K562 (cell line): ENCODE data around the gene BLZF1. TPM values are rescaled to one million over a fixed set of nuclear protein-coding genes. Genes with fewer than 3 reads are reported as not detected.
A peak's percentile ranks its signal among the peaks of the same experiment; 100 is the strongest.

Source experiments
- ARID2 ChIP-seq: fragments of 450-650 bp; IDR thresholded peaks from 2 replicates; pipeline ENCODE4 v1.6.1; 2017; ENCODE audit warnings: antibody characterized with exemption, mild to moderate bottlenecking
- BACH1 ChIP-seq: fragments of 200-800 bp; sonication (Bioruptor generic); IDR thresholded peaks from 2 replicates; pipeline ENCODE4 v1.6.1; 2016; ENCODE audit warnings: missing genetic modification characterization, missing compliant biosample characterization
- CBX2 ChIP-seq: fragments of 200-600 bp; sonication (generic); IDR thresholded peaks from one replicate; pipeline ENCODE4 v1.6.1; 2012; ENCODE audit warnings: mild to moderate bottlenecking, low read length, inconsistent platforms; ENCODE audit not compliant: insufficient read depth, poor library complexity, severe bottlenecking
- EZH2 ChIP-seq: IDR thresholded peaks from 2 replicates; pipeline ENCODE4 v1.6.1; 2012; ENCODE audit warnings: low read depth, mild to moderate bottlenecking, inconsistent platforms, low read length, borderline replicate concordance
- GATA2 ChIP-seq: sonication (generic); formaldehyde crosslinking; IDR thresholded peaks from 2 replicates; pipeline ENCODE4 v1.4.0; 2020; ENCODE audit warnings: mild to moderate bottlenecking, missing genetic modification reagents
- HIVEP1 ChIP-seq: fragments of 250-450 bp; sonication (Bioruptor Pico); IDR thresholded peaks from 2 replicates; pipeline ENCODE4 v1.4.0; 2020; ENCODE audit warnings: mild to moderate bottlenecking
- KAT8 ChIP-seq: fragments of 450-650 bp; IDR thresholded peaks from 2 replicates; pipeline ENCODE4 v1.6.1; 2016; ENCODE audit warnings: low read depth, mild to moderate bottlenecking
- LEF1 ChIP-seq: fragments of 450-650 bp; IDR thresholded peaks from 2 replicates; pipeline ENCODE4 v1.6.1; 2016; ENCODE audit warnings: mild to moderate bottlenecking
- MXI1 ChIP-seq: IDR thresholded peaks from 2 replicates; pipeline ENCODE4 v1.6.1; 2011; ENCODE audit warnings: low read depth, mild to moderate bottlenecking, improper control_type of control experiment, low read length
- NFRKB ChIP-seq: fragments of 450-650 bp; IDR thresholded peaks from 2 replicates; pipeline ENCODE4 v1.6.1; 2016; ENCODE audit warnings: low read depth
- PTBP1 ChIP-seq: fragments of 200-400 bp; formaldehyde crosslinking; IDR thresholded peaks from 2 replicates; pipeline ENCODE4 v1.6.1; 2017; ENCODE audit warnings: low read depth, low read length
- PYGO2 ChIP-seq: fragments of 450-650 bp; IDR thresholded peaks from 2 replicates; pipeline ENCODE4 v1.6.1; 2016; ENCODE audit warnings: mild to moderate bottlenecking, missing genetic modification characterization, moderate library complexity, missing compliant biosample characterization
- SMARCA4 ChIP-seq: fragments of 450-650 bp; IDR thresholded peaks from 2 replicates; pipeline ENCODE4 v1.6.1; 2016
- TAL1 ChIP-seq: fragments of 450-650 bp; IDR thresholded peaks from 2 replicates; pipeline ENCODE4 v1.6.1; 2016; ENCODE audit warnings: mild to moderate bottlenecking
- TGIF2 ChIP-seq: sonication (generic); formaldehyde crosslinking; IDR thresholded peaks from 2 replicates; pipeline ENCODE4 v1.8.1; 2022; ENCODE audit warnings: mild to moderate bottlenecking, missing genetic modification reagents, moderate library complexity
- ZNF24 ChIP-seq: fragments of 450-650 bp; IDR thresholded peaks from 2 replicates; pipeline ENCODE4 v1.6.1; 2016
- ZNF282 ChIP-seq: sonication (generic); formaldehyde crosslinking; IDR thresholded peaks from 2 replicates; pipeline ENCODE4 v1.8.1; 2023; ENCODE audit warnings: missing genetic modification reagents
- ZNF780A ChIP-seq: fragments of 250-450 bp; sonication (Bioruptor Pico); IDR thresholded peaks from 2 replicates; pipeline ENCODE4 v1.5.0; 2021; ENCODE audit warnings: mild to moderate bottlenecking
- ZNF785 ChIP-seq: fragments of 250-450 bp; sonication (Bioruptor Pico); IDR thresholded peaks from 2 replicates; pipeline ENCODE4 v1.4.0; 2020; ENCODE audit warnings: mild to moderate bottlenecking
- polyA plus RNA-seq, 8 experiments: library from polyadenylated mRNA; depleted of rRNA in 4 of 8; stranded (reverse) in 5 of 8; unstranded in 3 of 8; fragments of >200 nt; fragmentation: Nextera tagmentation in 2 of 8; fragmentation: Illumina TruSeq in 1 of 8; extraction: Ambion mirVana in 2 of 8; extraction: Trizol in 1 of 8; gene quantifications; 2 replicates each; pipeline versions ENCODE4 v1.2.1 to v1.2.3, GENCODE V29; 2011 to 2014; ENCODE audit warnings: inconsistent platforms in 1 of 8, missing spikeins in 1 of 8
- total RNA-seq, 7 experiments: library from RNA; depleted of rRNA in 6 of 7; stranded (reverse); fragments of >200 nt in 6 of 7; fragmentation: Illumina TruSeq in 2 of 7; extraction: Trizol in 2 of 7; gene quantifications; 2 replicates each; pipeline versions ENCODE4 v1.2.1 to v1.2.3, GENCODE V29; 2011 to 2021; ENCODE audit warnings: low replicate concordance in 1 of 7
- TF ChIP-seq, protein P1 (sequence below): fragments of 250-450 bp; sonication (Bioruptor Pico); IDR thresholded peaks from 2 replicates; pipeline ENCODE4 v1.5.0; 2022; ENCODE audit warnings: mild to moderate bottlenecking
- TF ChIP-seq, protein P2 (sequence below): fragments of 250-450 bp; sonication (Bioruptor Pico); IDR thresholded peaks from 2 replicates; pipeline ENCODE4 v1.4.0; 2020; ENCODE audit warnings: mild to moderate bottlenecking
- TF ChIP-seq, protein P3 (sequence below), 2 experiments: fragments of 450-650 bp in 1 of 2; sonication (generic) in 1 of 2; formaldehyde crosslinking; conservative IDR thresholded peaks; 2 replicates each; pipeline versions ENCODE4 v1.4.0 to v1.8.1; 2020 to 2022; ENCODE audit warnings: mild to moderate bottlenecking in 1 of 2, missing genetic modification reagents in 1 of 2
- TF ChIP-seq, protein P4 (sequence below): IDR thresholded peaks from 3 replicates; pipeline ENCODE4 v1.6.1; 2011; ENCODE audit warnings: borderline replicate concordance, mild to moderate bottlenecking, moderate library complexity; ENCODE audit not compliant: insufficient read length; ENCODE audit errors: extremely low read depth
- TF ChIP-seq, protein P5 (sequence below): sonication (generic); formaldehyde crosslinking; IDR thresholded peaks from 2 replicates; pipeline ENCODE4 v1.8.1; 2022; ENCODE audit warnings: missing genetic modification reagents

BLZF1 gene
- total and polyA plus RNA-seq, 9 of the 15 experiments (the other 6 are each of a cell fraction or from before 2014, with no cell fraction given): 20.5 to 32.8 (median 25.3) TPM

DNA sequence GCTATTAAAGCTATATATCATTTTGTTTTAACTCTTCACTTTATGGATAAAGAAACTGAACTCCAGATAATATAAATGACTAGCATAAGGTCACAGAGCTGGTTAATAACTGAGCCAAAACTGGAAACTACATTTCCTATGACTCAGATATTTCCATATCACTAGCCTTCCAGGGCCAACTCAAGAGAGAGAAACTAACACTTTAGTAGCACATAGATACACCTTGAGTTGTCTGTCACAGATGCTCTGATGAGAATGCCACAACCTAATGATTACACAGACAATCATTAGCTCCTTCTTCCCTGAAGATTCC lies 41.1 kb upstream of the BLZF1 start (continued):
- TF ChIP-seq PYGO2 (tag): no peak
- peak; percentile 21; the same call in 1 of the 2 replicates for TF ChIP-seq TAL1
- TF ChIP-seq CBX2: no peak
- TF ChIP-seq, protein P1, sequence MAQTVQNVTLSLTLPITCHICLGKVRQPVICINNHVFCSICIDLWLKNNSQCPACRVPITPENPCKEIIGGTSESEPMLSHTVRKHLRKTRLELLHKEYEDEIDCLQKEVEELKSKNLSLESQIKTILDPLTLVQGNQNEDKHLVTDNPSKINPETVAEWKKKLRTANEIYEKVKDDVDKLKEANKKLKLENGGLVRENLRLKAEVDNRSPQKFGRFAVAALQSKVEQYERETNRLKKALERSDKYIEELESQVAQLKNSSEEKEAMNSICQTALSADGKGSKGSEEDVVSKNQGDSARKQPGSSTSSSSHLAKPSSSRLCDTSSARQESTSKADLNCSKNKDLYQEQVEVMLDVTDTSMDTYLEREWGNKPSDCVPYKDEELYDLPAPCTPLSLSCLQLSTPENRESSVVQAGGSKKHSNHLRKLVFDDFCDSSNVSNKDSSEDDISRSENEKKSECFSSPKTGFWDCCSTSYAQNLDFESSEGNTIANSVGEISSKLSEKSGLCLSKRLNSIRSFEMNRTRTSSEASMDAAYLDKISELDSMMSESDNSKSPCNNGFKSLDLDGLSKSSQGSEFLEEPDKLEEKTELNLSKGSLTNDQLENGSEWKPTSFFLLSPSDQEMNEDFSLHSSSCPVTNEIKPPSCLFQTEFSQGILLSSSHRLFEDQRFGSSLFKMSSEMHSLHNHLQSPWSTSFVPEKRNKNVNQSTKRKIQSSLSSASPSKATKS: no peak
- no peak for TF ChIP-seq BACH1
- TF ChIP-seq, protein P2, sequence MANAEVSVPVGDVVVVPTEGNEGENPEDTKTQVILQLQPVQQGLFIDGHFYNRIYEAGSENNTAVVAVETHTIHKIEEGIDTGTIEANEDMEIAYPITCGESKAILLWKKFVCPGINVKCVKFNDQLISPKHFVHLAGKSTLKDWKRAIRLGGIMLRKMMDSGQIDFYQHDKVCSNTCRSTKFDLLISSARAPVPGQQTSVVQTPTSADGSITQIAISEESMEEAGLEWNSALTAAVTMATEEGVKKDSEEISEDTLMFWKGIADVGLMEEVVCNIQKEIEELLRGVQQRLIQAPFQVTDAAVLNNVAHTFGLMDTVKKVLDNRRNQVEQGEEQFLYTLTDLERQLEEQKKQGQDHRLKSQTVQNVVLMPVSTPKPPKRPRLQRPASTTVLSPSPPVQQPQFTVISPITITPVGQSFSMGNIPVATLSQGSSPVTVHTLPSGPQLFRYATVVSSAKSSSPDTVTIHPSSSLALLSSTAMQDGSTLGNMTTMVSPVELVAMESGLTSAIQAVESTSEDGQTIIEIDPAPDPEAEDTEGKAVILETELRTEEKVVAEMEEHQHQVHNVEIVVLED (CRISPR knock-in tag): no peak
- TF ChIP-seq MXI1: no peak
- no peak for TF ChIP-seq NFRKB
- no peak for TF ChIP-seq PTBP1
- TF ChIP-seq, protein P3, sequence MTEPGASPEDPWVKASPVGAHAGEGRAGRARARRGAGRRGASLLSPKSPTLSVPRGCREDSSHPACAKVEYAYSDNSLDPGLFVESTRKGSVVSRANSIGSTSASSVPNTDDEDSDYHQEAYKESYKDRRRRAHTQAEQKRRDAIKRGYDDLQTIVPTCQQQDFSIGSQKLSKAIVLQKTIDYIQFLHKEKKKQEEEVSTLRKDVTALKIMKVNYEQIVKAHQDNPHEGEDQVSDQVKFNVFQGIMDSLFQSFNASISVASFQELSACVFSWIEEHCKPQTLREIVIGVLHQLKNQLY (CRISPR knock-in tag; conservative IDR thresholded peaks at IDR 0.05): no peak
- no peak for TF ChIP-seq HIVEP1 (CRISPR knock-in tag)
- no peak for TF ChIP-seq KAT8
- peak; percentile 75 for TF ChIP-seq SMARCA4
- no peak for TF ChIP-seq ZNF780A (CRISPR knock-in tag)
- no peak for TF ChIP-seq ARID2
- TF ChIP-seq, protein P4, sequence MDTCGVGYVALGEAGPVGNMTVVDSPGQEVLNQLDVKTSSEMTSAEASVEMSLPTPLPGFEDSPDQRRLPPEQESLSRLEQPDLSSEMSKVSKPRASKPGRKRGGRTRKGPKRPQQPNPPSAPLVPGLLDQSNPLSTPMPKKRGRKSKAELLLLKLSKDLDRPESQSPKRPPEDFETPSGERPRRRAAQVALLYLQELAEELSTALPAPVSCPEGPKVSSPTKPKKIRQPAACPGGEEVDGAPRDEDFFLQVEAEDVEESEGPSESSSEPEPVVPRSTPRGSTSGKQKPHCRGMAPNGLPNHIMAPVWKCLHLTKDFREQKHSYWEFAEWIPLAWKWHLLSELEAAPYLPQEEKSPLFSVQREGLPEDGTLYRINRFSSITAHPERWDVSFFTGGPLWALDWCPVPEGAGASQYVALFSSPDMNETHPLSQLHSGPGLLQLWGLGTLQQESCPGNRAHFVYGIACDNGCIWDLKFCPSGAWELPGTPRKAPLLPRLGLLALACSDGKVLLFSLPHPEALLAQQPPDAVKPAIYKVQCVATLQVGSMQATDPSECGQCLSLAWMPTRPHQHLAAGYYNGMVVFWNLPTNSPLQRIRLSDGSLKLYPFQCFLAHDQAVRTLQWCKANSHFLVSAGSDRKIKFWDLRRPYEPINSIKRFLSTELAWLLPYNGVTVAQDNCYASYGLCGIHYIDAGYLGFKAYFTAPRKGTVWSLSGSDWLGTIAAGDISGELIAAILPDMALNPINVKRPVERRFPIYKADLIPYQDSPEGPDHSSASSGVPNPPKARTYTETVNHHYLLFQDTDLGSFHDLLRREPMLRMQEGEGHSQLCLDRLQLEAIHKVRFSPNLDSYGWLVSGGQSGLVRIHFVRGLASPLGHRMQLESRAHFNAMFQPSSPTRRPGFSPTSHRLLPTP: no peak
- peak; percentile 50; the same call in 1 of the 2 replicates for TF ChIP-seq LEF1
- TF ChIP-seq, protein P5, sequence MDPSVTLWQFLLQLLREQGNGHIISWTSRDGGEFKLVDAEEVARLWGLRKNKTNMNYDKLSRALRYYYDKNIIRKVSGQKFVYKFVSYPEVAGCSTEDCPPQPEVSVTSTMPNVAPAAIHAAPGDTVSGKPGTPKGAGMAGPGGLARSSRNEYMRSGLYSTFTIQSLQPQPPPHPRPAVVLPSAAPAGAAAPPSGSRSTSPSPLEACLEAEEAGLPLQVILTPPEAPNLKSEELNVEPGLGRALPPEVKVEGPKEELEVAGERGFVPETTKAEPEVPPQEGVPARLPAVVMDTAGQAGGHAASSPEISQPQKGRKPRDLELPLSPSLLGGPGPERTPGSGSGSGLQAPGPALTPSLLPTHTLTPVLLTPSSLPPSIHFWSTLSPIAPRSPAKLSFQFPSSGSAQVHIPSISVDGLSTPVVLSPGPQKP (CRISPR knock-in tag): no peak
- TF ChIP-seq TGIF2 (CRISPR knock-in tag): no peak
- no peak for TF ChIP-seq ZNF785 (CRISPR knock-in tag)
- no peak for TF ChIP-seq GATA2 (CRISPR knock-in tag)
- no peak for TF ChIP-seq EZH2
- TF ChIP-seq ZNF282 (CRISPR knock-in tag): no peak
- 0 out of 2 replicates have a peak, but pooled peaks have one; percentile 50 for TF ChIP-seq ZNF24
